Endothelial cell (in vitro differentiated cells): Measurements from ENCODE around the gene TCAIM. TPM values are rescaled to one million over a fixed set of nuclear protein-coding genes. Genes with fewer than 3 reads are reported as not detected.

ENCODE experiments used
- DNase-seq: peaks from one replicate; pipeline ENCODE4 v3.0.0; 2021; ENCODE audit warnings: low spot score
- H3K27ac Mint-ChIP-seq: one replicate; pipeline ENCODE4 v1.8.0; 2021; ENCODE audit warnings: mixed read lengths, inconsistent platforms; ENCODE audit not compliant: unreplicated experiment
- H3K27me3 Mint-ChIP-seq: one replicate; pipeline ENCODE4 v1.8.0; 2021; ENCODE audit warnings: mild to moderate bottlenecking, moderate library complexity, mixed read lengths, inconsistent platforms; ENCODE audit not compliant: unreplicated experiment
- H3K36me3 Mint-ChIP-seq: one replicate; pipeline ENCODE4 v1.8.0; 2021; ENCODE audit warnings: mild to moderate bottlenecking, low read depth, mixed read lengths, inconsistent platforms; ENCODE audit not compliant: unreplicated experiment
- H3K4me1 Mint-ChIP-seq: one replicate; pipeline ENCODE4 v1.8.0; 2021; ENCODE audit warnings: mild to moderate bottlenecking, mixed read lengths, inconsistent platforms; ENCODE audit not compliant: unreplicated experiment
- H3K4me3 Mint-ChIP-seq: one replicate; pipeline ENCODE4 v1.8.0; 2021; ENCODE audit warnings: mild to moderate bottlenecking, mixed read lengths, inconsistent platforms; ENCODE audit not compliant: unreplicated experiment
- H3K9me3 Mint-ChIP-seq: one replicate; pipeline ENCODE4 v1.8.0; 2021; ENCODE audit warnings: mixed read lengths, inconsistent platforms; ENCODE audit not compliant: unreplicated experiment
- CTCF ChIP-seq: fragments of 200-600 bp; sonication (generic); IDR thresholded peaks from one replicate; pipeline ENCODE4 v1.5.0; 2021; ENCODE audit warnings: antibody characterized with exemption; ENCODE audit not compliant: unreplicated experiment
- total RNA-seq: library from RNA; stranded (reverse); fragmentation: NEBNext Ultra II Directional; extraction: Animal tissue kit (Norgen Biotek cat#: 25700); gene quantifications from one replicate; pipeline ENCODE4 v1.2.1, GENCODE V29; 2021; ENCODE audit not compliant: unreplicated experiment

The TCAIM gene
- total RNA-seq, 1 donor from 2014 or later, result 20.5 TPM

- no peak for TF ChIP-seq CTCF
- Mint-ChIP-seq H3K4me1 (peaks cover 4% of the 10 kb centered on the region), H3K36me3 (peaks cover 7% of the 10 kb centered on the region), H3K4me3 (no peak overlapping the region), H3K9me3 (no peaks in the 10 kb centered on the region), H3K27ac (no peak overlapping the region), H3K27me3 (peaks cover 3% of the 10 kb centered on the region)
- no peak for DNase-seq
Measured at GRCh38 chr3:44429459-44429858, 90.9 kb downstream of the TCAIM start.

GRCh38 chr3:44430466-44430865 lies 91.9 kb downstream of the TCAIM start:
- no peak overlapping the region for H3K27ac Mint-ChIP-seq
- no peak for DNase-seq
- no peak overlapping the region for H3K4me3 Mint-ChIP-seq
- H3K36me3 Mint-ChIP-seq, result peaks cover 3% of the 10 kb centered on the region
- H3K4me1 Mint-ChIP-seq, result no peaks in the 10 kb centered on the region
- no peaks in the 10 kb centered on the region for H3K9me3 Mint-ChIP-seq
- no peak for TF ChIP-seq CTCF
- H3K27me3 Mint-ChIP-seq, result no peaks in the 10 kb centered on the region

GRCh38 chr3:44434834-44435510 lies 96.4 kb downstream of the TCAIM start:
- Mint-ChIP-seq H3K9me3 (no peaks in the 10 kb centered on the region), H3K4me3 (no peak overlapping the region), H3K36me3 (no peaks in the 10 kb centered on the region), H3K4me1 (peaks cover 11% of the 10 kb centered on the region), H3K27ac (no peak overlapping the region), H3K27me3 (no peaks in the 10 kb centered on the region)
- no peak for DNase-seq
- no peak for TF ChIP-seq CTCF

DNA sequence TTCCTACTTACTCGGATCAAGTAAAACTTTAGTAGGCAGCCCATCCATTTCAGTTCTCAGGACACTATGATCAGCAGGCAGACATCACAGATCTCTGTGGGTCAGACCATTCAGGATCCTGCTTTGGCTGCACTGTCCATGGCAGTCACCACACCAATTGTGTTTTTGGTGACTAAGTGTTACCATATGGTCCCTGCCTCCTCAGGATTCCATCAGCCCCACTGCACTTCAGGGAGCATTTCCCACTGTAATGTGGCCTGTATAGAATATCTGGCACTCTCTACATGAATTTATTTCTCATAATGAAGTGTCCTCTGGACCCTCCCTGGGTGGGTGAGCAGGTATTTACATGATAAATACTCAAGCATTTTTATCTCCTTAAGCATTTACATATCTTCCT lies 97.6 kb downstream of the TCAIM start:
- Mint-ChIP-seq H3K4me1 (peaks cover 19% of the 10 kb centered on the region), H3K36me3 (no peaks in the 10 kb centered on the region), H3K9me3 (no peaks in the 10 kb centered on the region), H3K27me3 (no peaks in the 10 kb centered on the region), H3K27ac (no peak overlapping the region), H3K4me3 (no peak overlapping the region)
- no peak for DNase-seq
- TF ChIP-seq CTCF, result no peak

- Mint-ChIP-seq H3K27ac (peak overlapping the region; percentile 48), H3K27me3 (no peaks in the 10 kb centered on the region), H3K4me1 (peaks cover 19% of the 10 kb centered on the region), H3K4me3 (no peak overlapping the region), H3K36me3 (no peaks in the 10 kb centered on the region), H3K9me3 (no peaks in the 10 kb centered on the region)
- DNase-seq, result no peak
- TF ChIP-seq CTCF, result no peak
Measured at GRCh38 chr3:44437800-44438199, 99.2 kb downstream of the TCAIM start.
